ENCODE data around the gene CCDC78. TPM values are rescaled to one million over a fixed set of nuclear protein-coding genes. Genes with fewer than 3 reads are reported as not detected.

The CCDC78 gene
- total RNA-seq, 1 experiment from 2014 or later, result 22.9 TPM

GRCh38 chr16:674968-675883, 51.0 kb downstream of the CCDC78 start, which contains the start of gene RHBDL1:
TSS of gene RHBDL1 (plus strand) at chr16:675671. CDS start at chr16:675791, 120 bp downstream.
- Histone ChIP-seq H3K9me2 (ENCODE audit: insufficient read depth) (no peaks in the 10 kb centered on the region), H2AFZ (ENCODE audit: low read depth, low read length, poor library complexity, severe bottlenecking) (no peak within 1 kb of the TSS), H3K27me3 (ENCODE audit: insufficient read depth, low read length) (no peaks in the 10 kb centered on the region), H3K4me3 (replicated peaks in 1 of 2; ENCODE audit: low read depth in 1 of 2, low read length in 2 of 2) (no peak within 1 kb of the TSS), H3K9ac (ENCODE audit: low read length) (no peak within 1 kb of the TSS), H3K4me1 (ENCODE audit: control insufficient read depth in 1 of 2, insufficient read depth in 2 of 2, low read length in 2 of 2) (peaks cover 0 to 7% of the 10 kb centered on the region in 2 experiments; a peak in 1 of 4 replicates), H3K4me2 (ENCODE audit: low read length) (no peak within 1 kb of the TSS), H3K79me2 (ENCODE audit: insufficient read depth, low read length) (peaks cover 3% of the 10 kb centered on the region; the same call in 1 of the 2 replicates), H3K36me3 (ENCODE audit: control insufficient read depth in 1 of 2, insufficient read depth in 2 of 2, low read length in 2 of 2) (peaks cover 0 to 4% of the 10 kb centered on the region in 2 experiments; a peak in 1 of 4 replicates), H4K20me1 (ENCODE audit: insufficient read depth) (no peaks in the 10 kb centered on the region), H3K9me3 (ENCODE audit: control insufficient read depth in 1 of 2, insufficient read depth in 1 of 2, low read depth in 1 of 2, low read length in 2 of 2) (no peaks in the 10 kb centered on the region), H3K27ac (ENCODE audit: low read depth, low read length) (no peak within 1 kb of the TSS)
- POLR2A ChIA-PET, result no interaction called here
- ATAC-seq (no peak), DNase-seq (ENCODE audit: low read depth, low spot score) (no peak)
- RAD21 ChIA-PET (ENCODE audit: low non-redundant PET in 1 of 2, low total read pairs in 2 of 2, uncharacterized antibody in 2 of 2, unreplicated experiment in 2 of 2), result interaction anchor here in 1 of 2 experiments (0.6 kb wide), 1 partner anchor 536 kb away, joined by 3 read pairs; no protein-coding TSS in a partner anchor
- no TSS peak for BruUV-seq (replicated peaks)
- CTCF ChIA-PET, result no interaction called here
- TF ChIP-seq EZH2 (IDR thresholded peaks at IDR 0.05) (no peak), ZFX (IDR thresholded peaks at IDR 0.05) (no peak), JUND (IDR thresholded peaks at IDR 0.05) (no peak), SP1 (IDR thresholded peaks at IDR 0.05; ENCODE audit: low read depth) (no peak), FOSL1 (IDR thresholded peaks at IDR 0.05; ENCODE audit: low read depth) (no peak)
- intact Hi-C loops (cut with micrococcal nuclease), result no loop called here

DNA sequence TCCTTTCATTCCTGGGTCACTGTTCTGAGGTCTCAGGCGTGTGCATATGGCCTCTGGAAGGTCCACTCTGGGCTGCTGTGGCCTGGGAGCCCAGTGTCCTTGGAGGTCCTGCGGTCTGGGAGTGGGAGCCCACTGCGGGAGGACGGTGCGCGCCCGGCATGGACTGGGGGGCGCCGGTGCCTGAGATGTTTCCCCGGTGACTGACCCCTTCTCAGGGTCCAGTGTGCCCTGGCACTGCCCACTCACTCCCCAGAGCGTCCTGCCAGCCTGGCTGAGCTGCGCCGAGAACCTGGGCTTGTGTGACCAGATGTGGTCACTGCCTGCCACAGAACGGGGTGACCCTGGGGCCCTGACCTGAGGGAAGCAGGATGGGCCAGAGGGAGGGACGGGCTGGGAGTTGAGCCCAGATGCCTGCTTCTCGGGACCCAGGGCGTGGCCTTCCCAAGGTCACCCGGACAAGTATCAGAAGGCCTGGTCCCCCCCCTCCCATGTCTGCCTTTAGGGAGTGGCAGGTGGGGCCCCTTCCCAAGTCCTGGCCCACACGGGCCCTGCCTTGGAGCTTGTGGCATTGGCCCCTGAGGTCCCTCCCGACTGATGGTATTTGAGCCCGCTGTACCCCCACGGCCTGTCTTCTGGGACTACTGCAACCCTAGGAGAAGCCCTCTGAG, 51.9 kb downstream of the CCDC78 start:
- peaks cover 0 to 6% of the 10 kb centered on the region in 2 experiments; a peak in 1 of 4 replicates for H3K4me1 ChIP-seq (ENCODE audit: control insufficient read depth in 1 of 2, insufficient read depth in 2 of 2, low read length in 2 of 2)
- H3K9me2 ChIP-seq (ENCODE audit: insufficient read depth), result no peaks in the 10 kb centered on the region
- H3K27me3 ChIP-seq (ENCODE audit: insufficient read depth, low read length), result no peaks in the 10 kb centered on the region
- no peak overlapping the region for H3K4me2 ChIP-seq (ENCODE audit: low read length)
- DNase-seq (ENCODE audit: low read depth, low spot score) (no peak), ATAC-seq (no peak)
- no peak overlapping the region for H3K4me3 ChIP-seq (replicated peaks in 1 of 2; ENCODE audit: low read depth in 1 of 2, low read length in 2 of 2)
- no peaks in the 10 kb centered on the region for H4K20me1 ChIP-seq (ENCODE audit: insufficient read depth)
- BruUV-seq (replicated peaks), result no TSS peak
- H3K27ac ChIP-seq (ENCODE audit: low read depth, low read length), result no peak overlapping the region
- no peaks in the 10 kb centered on the region for H3K9me3 ChIP-seq (ENCODE audit: control insufficient read depth in 1 of 2, insufficient read depth in 1 of 2, low read depth in 1 of 2, low read length in 2 of 2)
- TF ChIP-seq, protein P1, sequence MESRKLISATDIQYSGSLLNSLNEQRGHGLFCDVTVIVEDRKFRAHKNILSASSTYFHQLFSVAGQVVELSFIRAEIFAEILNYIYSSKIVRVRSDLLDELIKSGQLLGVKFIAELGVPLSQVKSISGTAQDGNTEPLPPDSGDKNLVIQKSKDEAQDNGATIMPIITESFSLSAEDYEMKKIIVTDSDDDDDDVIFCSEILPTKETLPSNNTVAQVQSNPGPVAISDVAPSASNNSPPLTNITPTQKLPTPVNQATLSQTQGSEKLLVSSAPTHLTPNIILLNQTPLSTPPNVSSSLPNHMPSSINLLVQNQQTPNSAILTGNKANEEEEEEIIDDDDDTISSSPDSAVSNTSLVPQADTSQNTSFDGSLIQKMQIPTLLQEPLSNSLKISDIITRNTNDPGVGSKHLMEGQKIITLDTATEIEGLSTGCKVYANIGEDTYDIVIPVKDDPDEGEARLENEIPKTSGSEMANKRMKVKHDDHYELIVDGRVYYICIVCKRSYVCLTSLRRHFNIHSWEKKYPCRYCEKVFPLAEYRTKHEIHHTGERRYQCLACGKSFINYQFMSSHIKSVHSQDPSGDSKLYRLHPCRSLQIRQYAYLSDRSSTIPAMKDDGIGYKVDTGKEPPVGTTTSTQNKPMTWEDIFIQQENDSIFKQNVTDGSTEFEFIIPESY (IDR thresholded peaks at IDR 0.05; ENCODE audit: extremely low read depth, insufficient replicate concordance, low read length), result no peak
- TF ChIP-seq ZFX (IDR thresholded peaks at IDR 0.05), result no peak
- no peak for TF ChIP-seq MAX (IDR thresholded peaks at IDR 0.05)
- TF ChIP-seq ZNF274 (IDR thresholded peaks at IDR 0.05; ENCODE audit: low read depth, low read length), result no peak
- TF ChIP-seq, protein P2, sequence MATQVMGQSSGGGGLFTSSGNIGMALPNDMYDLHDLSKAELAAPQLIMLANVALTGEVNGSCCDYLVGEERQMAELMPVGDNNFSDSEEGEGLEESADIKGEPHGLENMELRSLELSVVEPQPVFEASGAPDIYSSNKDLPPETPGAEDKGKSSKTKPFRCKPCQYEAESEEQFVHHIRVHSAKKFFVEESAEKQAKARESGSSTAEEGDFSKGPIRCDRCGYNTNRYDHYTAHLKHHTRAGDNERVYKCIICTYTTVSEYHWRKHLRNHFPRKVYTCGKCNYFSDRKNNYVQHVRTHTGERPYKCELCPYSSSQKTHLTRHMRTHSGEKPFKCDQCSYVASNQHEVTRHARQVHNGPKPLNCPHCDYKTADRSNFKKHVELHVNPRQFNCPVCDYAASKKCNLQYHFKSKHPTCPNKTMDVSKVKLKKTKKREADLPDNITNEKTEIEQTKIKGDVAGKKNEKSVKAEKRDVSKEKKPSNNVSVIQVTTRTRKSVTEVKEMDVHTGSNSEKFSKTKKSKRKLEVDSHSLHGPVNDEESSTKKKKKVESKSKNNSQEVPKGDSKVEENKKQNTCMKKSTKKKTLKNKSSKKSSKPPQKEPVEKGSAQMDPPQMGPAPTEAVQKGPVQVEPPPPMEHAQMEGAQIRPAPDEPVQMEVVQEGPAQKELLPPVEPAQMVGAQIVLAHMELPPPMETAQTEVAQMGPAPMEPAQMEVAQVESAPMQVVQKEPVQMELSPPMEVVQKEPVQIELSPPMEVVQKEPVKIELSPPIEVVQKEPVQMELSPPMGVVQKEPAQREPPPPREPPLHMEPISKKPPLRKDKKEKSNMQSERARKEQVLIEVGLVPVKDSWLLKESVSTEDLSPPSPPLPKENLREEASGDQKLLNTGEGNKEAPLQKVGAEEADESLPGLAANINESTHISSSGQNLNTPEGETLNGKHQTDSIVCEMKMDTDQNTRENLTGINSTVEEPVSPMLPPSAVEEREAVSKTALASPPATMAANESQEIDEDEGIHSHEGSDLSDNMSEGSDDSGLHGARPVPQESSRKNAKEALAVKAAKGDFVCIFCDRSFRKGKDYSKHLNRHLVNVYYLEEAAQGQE (IDR thresholded peaks at IDR 0.05; ENCODE audit: low read depth), result no peak
- no peak for TF ChIP-seq FOSL1 (IDR thresholded peaks at IDR 0.05; ENCODE audit: low read depth)
- TF ChIP-seq SP1 (IDR thresholded peaks at IDR 0.05; ENCODE audit: low read depth), result no peak
- TF ChIP-seq POLR2AphosphoS5 (IDR thresholded peaks at IDR 0.05; ENCODE audit: low read depth, low read length), result no peak
- intact Hi-C loops (cut with micrococcal nuclease), result no loop called here
- peaks cover 12% of the 10 kb centered on the region for H3K79me2 ChIP-seq (ENCODE audit: insufficient read depth, low read length)
- H3K9ac ChIP-seq (ENCODE audit: low read length), result no peak overlapping the region
- ChIA-PET POLR2A (no interaction called here), CTCF (no interaction called here), RAD21 (ENCODE audit: low non-redundant PET in 1 of 2, low total read pairs in 2 of 2, uncharacterized antibody in 2 of 2, unreplicated experiment in 2 of 2) (no interaction called here)
- H2AFZ ChIP-seq (ENCODE audit: low read depth, low read length, poor library complexity, severe bottlenecking), result no peak overlapping the region
- H3K36me3 ChIP-seq (ENCODE audit: control insufficient read depth in 1 of 2, insufficient read depth in 2 of 2, low read length in 2 of 2), result peaks cover 0 to 4% of the 10 kb centered on the region in 2 experiments; a peak in 1 of 4 replicates

All from HCT116 (cell line).